ENCODE results near the gene LGALS7. TPM values are rescaled to one million over a fixed set of nuclear protein-coding genes. Genes with fewer than 3 reads are reported as not detected.

The LGALS7 gene
- total and polyA plus RNA-seq, 2 of the 4 experiments (the other 2 are of a cell fraction) = not detected

GRCh38 chr19:38809592-38810252, 36.4 kb upstream of the LGALS7 start:
- Histone ChIP-seq H2BK20ac (ENCODE audit: low read depth, low read length) (no peak overlapping the region), H3K4ac (ENCODE audit: low read depth, low read length) (no peak overlapping the region), H3K79me1 (ENCODE audit: low read depth in 1 of 2, low read length in 2 of 2) (no peaks in the 10 kb centered on the region), H2AFZ (replicated peaks; ENCODE audit: low read length, poor library complexity) (no peak overlapping the region), H3K9me3 (ENCODE audit: control insufficient read depth, insufficient read depth, low read length) (no peaks in the 10 kb centered on the region), H4K91ac (ENCODE audit: insufficient read depth, low read depth, low read length) (no peak overlapping the region), H3K18ac (ENCODE audit: low read depth, low read length) (no peak overlapping the region), H2BK15ac (ENCODE audit: low read depth, low read length) (no peak overlapping the region), H3K9me1 (ENCODE audit: insufficient read depth, low read length) (0 out of 2 replicates have a peak, but pooled peaks cover 3% of the 10 kb centered on the region), H3K14ac (replicated peaks; ENCODE audit: low read depth, low read length) (no peak overlapping the region), H3K27me3 (ENCODE audit: control insufficient read depth, insufficient read depth, low read length) (no peaks in the 10 kb centered on the region), H3K56ac (ENCODE audit: extremely low read depth, insufficient read depth, low read length) (no peak overlapping the region), H4K20me1 (ENCODE audit: insufficient read depth, low read length) (no peaks in the 10 kb centered on the region), H3K36me3 (ENCODE audit: control insufficient read depth, insufficient read depth, low read length) (no peaks in the 10 kb centered on the region), H2AK5ac (ENCODE audit: low read depth, low read length) (no peak overlapping the region), H2BK5ac (ENCODE audit: low read depth, low read length, poor library complexity, severe bottlenecking) (no peak overlapping the region), H2BK120ac (ENCODE audit: low read depth, low read length) (no peak overlapping the region), H4K5ac (ENCODE audit: low read depth, low read length) (no peak overlapping the region), H3K23ac (ENCODE audit: low read depth, low read length) (no peak overlapping the region), H2AK9ac (replicated peaks; ENCODE audit: low read depth, low read length, poor library complexity) (no peak overlapping the region), H3K9ac (ENCODE audit: low read depth, low read length) (no peak overlapping the region), H3K27ac (ENCODE audit: insufficient read depth, low read length) (no peak overlapping the region), H3K4me2 (ENCODE audit: low read depth, low read length) (no peak overlapping the region), H3K4me3 (ENCODE audit: insufficient read depth, low read depth, low read length) (no peak overlapping the region), H3K4me1 (ENCODE audit: control insufficient read depth, insufficient read depth, low read length) (no peaks in the 10 kb centered on the region), H4K8ac (ENCODE audit: low read depth in 2 of 2, low read length in 2 of 2) (no peak overlapping the region)
- ChIA-PET CTCF (interaction anchor here (0.7 kb wide), 1 partner anchor 25 kb away, joined by 5 read pairs; no protein-coding TSS in a partner anchor), POLR2A (ENCODE audit: unreplicated experiment) (no interaction called here)
- DNase-seq (no peak), ATAC-seq (ENCODE audit: low read depth) (no peak)
- BruUV-seq (replicated peaks) = no TSS peak
- WGBS, 2 experiments (ENCODE audit: extremely low coverage in 2 of 2, insufficient read length in 1 of 2) = 90% methylated on average over 3 of the region's 8 CpGs; no CpG with 5 or more reads in 1 of the 2 experiments
- TF ChIP-seq MAFK (IDR thresholded peaks at IDR 0.05; ENCODE audit: low read depth, low read length) = no peak
- no peak for TF ChIP-seq ELK1 (IDR thresholded peaks at IDR 0.05; ENCODE audit: borderline replicate concordance, low read depth, low read length)
- TF ChIP-seq MAZ (IDR thresholded peaks at IDR 0.05; ENCODE audit: borderline replicate concordance, low read depth, low read length) = no peak
- no peak for TF ChIP-seq CHD1 (IDR thresholded peaks at IDR 0.05; ENCODE audit: low read depth, low read length)
- no peak for TF ChIP-seq RAD21 (IDR thresholded peaks at IDR 0.05; ENCODE audit: low read length)
- TF ChIP-seq RFX5 (IDR thresholded peaks at IDR 0.05; ENCODE audit: low read depth, low read length) = no peak
- no peak for TF ChIP-seq NFE2L2 (IDR thresholded peaks at IDR 0.05; ENCODE audit: low read depth, low read length)
- dilution Hi-C loops (cut with HindIII; ENCODE audit: low sequenced_read_pairs, unreplicated experiment) = no loop called here
- in situ Hi-C loops (cut with MboI; ENCODE audit: low sequenced_read_pairs) = no loop called here
- intact Hi-C loops (cut with micrococcal nuclease) = no loop called here
